GM21737 (cell line): ENCODE data around the gene EDARADD.
A peak's percentile ranks its signal among the peaks of the same experiment; 100 is the strongest.

Source experiments
- ATAC-seq: cut with Tn5 transposase; IDR thresholded peaks from one replicate; pipeline ENCODE4 v1.9.1; 2021; ENCODE audit warnings: mild to moderate bottlenecking, moderate library complexity; ENCODE audit not compliant: unreplicated experiment

The EDARADD gene

GRCh38 chr1:236511735-236512418 lies 117.8 kb downstream of the EDARADD start:
- ATAC-seq = no peak

GRCh38 chr1:236514703-236515442 lies 120.8 kb downstream of the EDARADD start:
- no peak for ATAC-seq

- ATAC-seq = no peak
Measured at GRCh38 chr1:236515443-236515958, 121.4 kb downstream of the EDARADD start.

GRCh38 chr1:236516929-236517704 lies 123.0 kb downstream of the EDARADD start:
- ATAC-seq = no peak

GRCh38 chr1:236518322-236518721 lies 124.2 kb downstream of the EDARADD start:
- ATAC-seq = no peak

GRCh38 chr1:236520445-236521005 lies 126.4 kb downstream of the EDARADD start:
- no peak for ATAC-seq

- ATAC-seq = no peak
Measured at GRCh38 chr1:236522937-236523703, 129.0 kb downstream of the EDARADD start.

GRCh38 chr1:236523704-236524141 lies 129.6 kb downstream of the EDARADD start, which contains the start of gene LGALS8:
TSS of gene LGALS8 (plus strand) at chr1:236523982. CDS start at chr1:236526071, 2,089 bp downstream.
- ATAC-seq = peak; percentile 69

GRCh38 chr1:236524142-236524894 lies 130.2 kb downstream of the EDARADD start:
- peak; percentile 93 for ATAC-seq

- ATAC-seq = no peak
Measured at GRCh38 chr1:236524895-236525184, 130.8 kb downstream of the EDARADD start.

- no peak for ATAC-seq
Measured at GRCh38 chr1:236526079-236526478, 132.0 kb downstream of the EDARADD start.

- ATAC-seq = no peak
Measured at GRCh38 chr1:236530286-236530685, 136.2 kb downstream of the EDARADD start.

- ATAC-seq = no peak
Measured at GRCh38 chr1:236530959-236531358, 136.9 kb downstream of the EDARADD start.

- no peak for ATAC-seq
Measured at GRCh38 chr1:236532850-236533249, 138.8 kb downstream of the EDARADD start.

GRCh38 chr1:236534151-236534651 lies 140.1 kb downstream of the EDARADD start:
- ATAC-seq = no peak
